ENCODE data around the gene PHLDB1. TPM values are rescaled to one million over a fixed set of nuclear protein-coding genes. Genes with fewer than 3 reads are reported as not detected.

Gene PHLDB1
- total RNA-seq = 10.2 and 18.3 TPM in 2 replicates

DNA sequence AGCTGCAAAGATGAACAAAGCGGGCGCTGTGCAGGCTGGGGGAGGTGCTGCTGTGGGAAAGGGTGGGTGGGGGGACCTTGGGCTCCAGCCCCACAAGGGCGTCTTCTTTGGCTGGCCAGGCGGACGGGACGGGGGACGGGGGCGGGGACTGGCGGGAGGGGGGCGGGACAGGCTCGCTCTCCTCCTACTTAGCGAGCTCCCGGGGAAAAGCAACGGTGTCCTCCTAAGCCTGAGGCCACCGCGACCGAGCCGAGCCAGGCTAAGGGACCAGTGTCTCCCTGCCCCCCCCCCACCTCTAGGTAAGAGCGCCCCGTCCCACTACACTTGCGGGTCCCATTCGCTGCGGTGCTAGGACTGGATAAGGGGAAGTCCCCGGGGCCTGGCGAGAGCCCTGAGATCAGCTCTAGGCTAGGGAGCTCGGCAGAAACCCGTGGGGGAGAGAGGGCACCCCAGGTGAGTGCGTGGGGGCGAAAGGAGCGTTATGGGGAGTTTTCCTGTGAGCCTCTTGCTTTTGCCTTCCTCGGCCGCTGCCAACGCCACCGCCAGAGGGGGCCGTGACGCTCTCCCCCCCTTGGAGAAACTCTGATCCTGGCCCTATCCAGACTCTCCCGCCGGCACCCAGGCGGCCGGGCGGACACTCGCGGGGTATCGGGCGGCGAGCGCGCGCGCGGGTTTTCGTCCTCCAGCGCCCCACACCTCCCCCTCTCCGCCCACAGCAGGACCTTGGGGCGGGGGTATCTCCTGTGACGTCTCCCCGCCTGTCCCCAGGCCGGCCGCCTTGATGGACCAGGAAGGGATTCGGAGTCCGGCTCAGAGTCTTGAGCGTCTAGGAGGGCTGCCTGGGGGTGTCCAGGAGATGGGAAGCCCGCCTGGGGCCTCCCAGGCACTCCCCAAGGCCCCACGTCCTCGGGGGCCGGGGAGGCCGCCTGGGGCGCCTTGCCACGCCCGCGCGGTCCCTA, at the start of gene PHLDB1:
PHLDB1 (plus strand) TSS at position 215 of the 959 bp plus-strand sequence. CDS start 6,222 bp downstream, outside the sequence.

GRCh38 chr11:118572061-118572980, 35.1 kb upstream of the PHLDB1 start, which contains the start of gene ARCN1:
ARCN1 (plus strand) TSS chr11:118572409; CDS start chr11:118572548, 139 bp downstream.

DNA sequence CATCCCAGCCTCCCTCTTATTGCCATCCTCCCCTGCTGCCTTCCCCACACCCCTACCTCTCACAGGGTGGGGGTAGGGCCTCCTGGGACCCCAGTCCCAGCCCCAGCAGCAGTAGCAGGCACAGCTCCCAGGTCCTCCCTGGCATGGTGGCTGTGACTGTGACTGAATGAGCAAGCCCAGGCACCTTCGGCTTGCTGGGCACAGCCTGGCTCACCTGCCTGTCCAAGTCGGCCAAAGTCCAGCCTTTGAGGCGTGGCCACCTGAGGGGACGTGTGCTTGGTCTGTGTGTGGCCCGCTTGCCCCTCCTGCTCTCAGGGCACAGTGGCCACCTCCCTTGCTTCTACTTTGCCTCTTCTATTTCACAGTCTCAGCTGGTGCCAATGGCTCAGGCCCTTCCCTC, 72.1 kb downstream of the PHLDB1 start, which contains the start of gene TREH:
TREH (minus strand) TSS at position 168 of the 400 bp plus-strand sequence; CDS start at position 145, 23 bp downstream.

Other genes starting within 250 kb of the PHLDB1 start
- gene UBE4A, start 248.0 kb upstream of the PHLDB1 start, total RNA-seq = 22.6 and 23.1 TPM in 2 replicates
- gene ATP5MG, start 206.0 kb upstream of the PHLDB1 start, total RNA-seq = 40.5 and 54.1 TPM in 2 replicates
- gene KMT2A, start 171.1 kb upstream of the PHLDB1 start, total RNA-seq = 15.2 and 17.1 TPM in 2 replicates
- gene TTC36, start 80.1 kb upstream of the PHLDB1 start, total RNA-seq = 1.1 and 1.7 TPM in 2 replicates
- gene TMEM25, start 76.4 kb upstream of the PHLDB1 start, total RNA-seq = 38.3 and 46.9 TPM in 2 replicates
- gene IFT46, start 41.7 kb upstream of the PHLDB1 start, total RNA-seq = 20.0 and 21.2 TPM in 2 replicates
- gene ARCN1, start 35.2 kb upstream of the PHLDB1 start, total RNA-seq = 71.8 and 92.5 TPM in 2 replicates
- not detected in 2 replicates for gene TREH, start 72.0 kb downstream of the PHLDB1 start, total RNA-seq
- 81.0 and 95.3 TPM in 2 replicates for gene DDX6, start 183.5 kb downstream of the PHLDB1 start, total RNA-seq

All from tracheal epithelial cell (primary cell).